ENCODE measurements around the gene AK1. TPM values are rescaled to one million over a fixed set of nuclear protein-coding genes. Genes with fewer than 3 reads are reported as not detected.
A peak's percentile ranks its signal among the peaks of the same experiment; 100 is the strongest.

Gene AK1
- polyA plus RNA-seq, 10 donors = 607 to 1,079 (median 1,015) TPM

- DNase-seq = peak; percentile 74 to 90 (median 83)
Measured at GRCh38 chr9:127869310-127870152, 7.9 kb downstream of the AK1 start.

GRCh38 chr9:127868278-127868902, 9.1 kb downstream of the AK1 start:
- DNase-seq = no peak

DNA sequence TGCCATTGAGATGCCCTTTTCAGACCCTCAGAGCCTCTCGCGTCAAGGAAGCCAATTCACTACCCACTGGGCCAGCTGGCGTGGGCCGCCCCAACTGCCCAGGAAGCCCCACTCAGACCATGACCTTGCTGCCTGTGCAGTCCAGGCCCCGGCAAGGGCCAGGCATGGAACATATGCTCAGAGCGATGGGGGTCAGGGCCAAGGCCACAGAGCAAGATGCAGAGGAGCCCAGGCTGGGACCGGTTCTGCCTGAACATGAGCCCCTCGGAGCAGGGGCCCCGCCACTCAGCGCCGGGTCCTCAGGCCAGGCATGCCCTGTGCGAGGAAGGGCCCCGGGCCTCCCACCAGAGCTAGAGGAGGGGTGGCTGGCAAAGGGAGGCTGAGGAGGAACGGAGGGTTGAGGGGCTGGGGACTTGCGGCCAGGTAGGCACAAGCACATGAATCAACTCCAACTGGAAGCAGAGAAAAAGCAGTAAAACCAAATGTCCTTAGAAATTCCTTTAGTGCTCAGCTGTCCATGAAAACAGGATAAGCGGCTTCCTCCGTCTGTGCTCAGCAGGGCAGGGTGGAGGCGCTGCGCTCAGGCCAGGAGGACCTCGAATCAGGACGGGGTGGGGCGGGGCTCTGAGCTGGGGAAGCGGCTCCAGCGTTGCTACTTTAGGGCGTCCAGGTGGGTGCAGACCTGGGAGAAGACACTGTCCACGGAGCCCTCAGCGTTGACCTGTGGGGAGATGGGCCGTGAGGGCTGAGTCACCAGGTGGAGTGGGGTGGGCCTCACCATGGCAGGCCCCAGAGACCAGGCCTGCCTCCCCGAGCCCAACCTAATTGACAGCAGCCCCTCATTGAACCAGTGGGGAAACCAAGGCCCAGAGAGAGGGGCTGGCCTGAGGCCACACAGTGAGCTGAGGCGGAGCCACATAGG, 9.9 kb downstream of the AK1 start:
- DNase-seq = no peak

DNA sequence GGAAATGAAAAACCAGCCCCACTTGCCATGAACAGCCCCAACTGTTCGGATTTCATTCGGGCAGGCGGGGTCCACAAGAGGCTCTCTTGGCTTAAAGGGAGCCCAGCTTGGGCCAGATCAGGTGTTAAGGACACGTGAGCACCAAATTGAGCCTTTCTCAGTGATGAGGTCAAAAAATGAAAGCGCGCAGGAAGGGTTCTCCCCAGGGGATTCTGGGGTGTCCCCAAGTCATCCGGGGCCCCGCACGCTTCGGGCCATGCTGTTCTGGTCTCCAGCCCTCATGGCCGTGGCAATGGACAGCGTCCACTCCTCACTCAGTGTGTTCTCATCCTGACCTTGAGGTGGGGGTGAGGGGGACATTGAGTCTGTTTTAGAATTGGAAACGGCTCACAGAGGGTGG, 10.9 kb downstream of the AK1 start:
- DNase-seq = no peak

DNA sequence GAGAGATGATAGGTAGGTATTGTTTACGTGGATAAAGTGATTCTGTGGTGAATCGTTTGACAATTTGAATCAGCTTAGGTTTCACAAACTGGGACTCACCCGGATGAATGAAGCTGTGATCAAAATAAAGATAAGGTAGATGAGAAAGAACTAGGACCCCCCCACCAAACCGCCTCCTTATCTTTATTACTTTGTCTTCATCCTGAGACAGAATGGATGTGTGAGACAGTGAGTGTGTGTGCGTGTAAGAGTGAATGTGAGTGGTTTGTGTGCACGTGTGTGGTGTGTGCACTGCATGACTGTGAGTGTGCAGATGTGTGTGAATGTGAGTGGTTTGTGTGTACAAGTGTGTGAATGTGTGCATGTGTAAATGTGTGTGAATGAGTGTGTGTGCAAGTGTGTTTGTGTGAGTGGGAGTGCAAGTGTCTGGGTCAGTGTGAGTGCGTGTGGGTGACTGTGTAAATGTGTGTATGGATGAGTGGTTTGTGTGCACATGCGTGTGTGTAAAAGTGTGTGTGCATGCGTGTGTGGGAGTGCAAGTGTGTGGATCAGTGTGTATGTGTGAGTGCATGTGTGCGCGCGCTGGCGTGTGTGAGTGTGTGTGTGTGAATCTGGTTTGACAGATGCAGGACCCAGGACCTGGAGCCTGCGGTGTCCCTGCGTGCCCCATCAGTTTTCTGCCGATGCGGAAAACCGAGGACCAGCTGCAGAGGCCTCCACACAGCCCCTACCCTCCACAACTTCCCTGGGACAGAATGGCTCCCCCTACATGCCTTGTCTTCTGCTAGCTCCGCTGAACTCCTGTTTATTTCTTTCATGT, 11.6 kb downstream of the AK1 start:
- no peak for DNase-seq

- DNase-seq = no peak
Measured at GRCh38 chr9:127863191-127863621, 14.3 kb downstream of the AK1 start.

DNA sequence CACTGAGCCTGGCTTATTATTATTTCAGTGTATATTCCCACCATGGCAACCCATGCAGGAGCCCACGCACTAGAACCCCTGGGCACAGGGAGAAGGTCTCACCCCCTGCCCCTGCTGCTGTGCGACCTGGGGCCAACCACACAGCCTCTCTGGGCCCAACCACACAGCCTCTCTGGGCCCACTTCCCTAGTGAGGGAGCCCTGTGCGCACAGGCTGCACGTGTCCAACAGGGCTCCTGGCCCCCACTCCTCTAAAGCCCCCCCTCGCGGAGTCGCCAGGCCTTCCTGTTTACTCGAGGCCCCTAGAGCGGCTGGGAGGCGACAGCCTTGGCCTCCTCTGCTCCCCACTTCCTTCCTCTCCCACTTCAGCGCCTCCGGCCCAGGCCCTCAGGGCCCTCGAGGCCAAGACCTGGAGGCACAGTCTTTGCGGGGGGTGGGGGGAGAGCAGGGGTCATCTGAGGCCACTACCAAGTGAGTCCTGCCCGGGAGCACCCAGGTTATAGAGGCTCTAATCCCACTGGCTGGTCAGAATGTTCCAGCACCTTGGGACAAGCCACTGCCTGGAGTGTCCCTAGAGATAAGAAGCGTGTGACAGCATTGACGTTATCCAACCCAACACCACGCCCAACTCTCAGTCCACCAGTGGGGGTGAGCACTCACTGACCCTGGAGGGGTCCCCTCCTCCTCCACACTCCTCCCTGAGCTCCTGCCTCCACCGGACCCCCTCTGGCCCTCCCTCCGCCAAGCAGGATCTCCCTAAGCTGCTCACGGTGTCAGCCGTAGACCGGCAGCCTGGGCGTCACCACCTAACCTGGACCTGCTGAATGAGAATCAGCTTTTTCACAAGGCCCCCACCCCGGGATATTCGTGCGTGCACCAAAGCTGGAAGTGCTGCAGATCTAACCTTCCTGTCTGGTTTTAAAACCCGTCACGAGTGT, 15.1 kb downstream of the AK1 start:
- peak in 2 of 3 donors; percentile 40 to 76 for DNase-seq

DNA sequence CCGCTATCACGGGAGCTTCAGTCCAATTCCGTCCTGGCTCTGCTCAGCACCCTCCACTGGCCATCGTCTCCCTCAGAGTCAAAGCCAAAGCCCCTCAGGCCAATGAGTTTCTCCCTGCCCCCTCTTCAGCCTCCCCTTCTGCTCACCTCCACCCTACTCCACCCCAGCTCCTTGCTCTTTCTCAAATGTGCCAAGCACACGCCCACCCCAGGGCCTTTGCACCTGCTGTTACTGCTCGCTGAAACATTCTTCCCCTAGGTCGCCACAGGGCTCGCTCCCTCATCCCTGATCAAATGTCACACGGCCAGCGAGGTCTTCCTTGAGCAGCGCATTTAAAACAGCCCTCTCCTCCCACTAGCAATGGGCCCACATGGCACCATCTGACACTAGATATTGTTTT, 16.7 kb downstream of the AK1 start:
- no peak for DNase-seq

DNA sequence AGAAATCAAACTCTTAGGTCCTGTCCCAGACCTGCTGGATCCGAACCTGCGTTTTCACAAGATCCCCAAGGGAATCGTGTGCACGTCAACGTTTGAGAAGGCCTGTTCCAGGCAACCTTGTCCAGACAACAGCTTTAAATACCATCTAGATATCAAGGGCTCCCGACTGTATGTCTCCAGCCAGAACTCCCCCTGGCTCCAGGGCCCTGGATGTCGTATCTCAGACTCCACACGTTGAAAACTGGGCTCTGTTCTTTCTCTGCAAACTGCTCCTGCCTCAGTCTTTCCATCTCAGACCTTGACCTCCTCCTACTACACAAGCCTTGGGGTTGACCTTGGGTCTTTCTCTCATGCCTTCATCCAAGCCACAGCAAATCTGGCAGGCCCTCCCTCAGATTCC, 17.2 kb downstream of the AK1 start:
- DNase-seq = no peak

GRCh38 chr9:127858041-127858512, 19.4 kb downstream of the AK1 start:
- peak in 1 of 3 donors; percentile 61 for DNase-seq

GRCh38 chr9:127857278-127857677, 20.2 kb downstream of the AK1 start:
- DNase-seq = no peak

- DNase-seq = no peak
Measured at GRCh38 chr9:127856729-127857116, 20.8 kb downstream of the AK1 start.

- no peak for DNase-seq
Measured at GRCh38 chr9:127856094-127856728, 21.3 kb downstream of the AK1 start.

- DNase-seq = no peak
Measured at GRCh38 chr9:127855522-127855921, 22.0 kb downstream of the AK1 start.

DNA sequence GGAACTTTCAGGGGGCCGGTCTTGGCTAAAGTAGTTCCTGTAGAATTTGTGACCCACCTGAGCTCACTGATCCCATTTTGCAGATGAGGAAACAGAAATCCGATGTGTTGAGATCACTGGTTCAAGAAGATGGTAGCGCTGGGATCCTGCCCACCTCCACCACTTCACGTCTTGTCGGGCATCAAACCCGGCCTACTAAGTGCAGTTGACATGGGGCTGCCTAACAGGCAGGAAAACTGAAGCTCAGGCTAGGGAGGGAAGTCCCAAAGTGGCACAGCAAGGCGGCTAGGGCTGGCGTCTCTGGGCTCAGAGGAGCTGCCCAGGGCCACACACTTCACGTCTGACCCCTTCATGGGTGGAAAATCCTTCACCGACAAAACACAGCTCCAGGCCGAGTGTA, 22.5 kb downstream of the AK1 start:
- no peak for DNase-seq

- DNase-seq = peak in 2 of 3 donors; percentile 70 to 81
Measured at GRCh38 chr9:127854184-127854806, 23.2 kb downstream of the AK1 start, which contains the start of gene ENG. ENG (minus strand) TSS chr9:127854658; CDS start chr9:127854355, 303 bp downstream.

GRCh38 chr9:127853312-127854183, 23.9 kb downstream of the AK1 start:
- DNase-seq = peak in 1 of 3 donors; percentile 44

- DNase-seq = no peak
Measured at GRCh38 chr9:127852829-127853228, 24.6 kb downstream of the AK1 start.

Measured in muscle of back (tissue), 11 donors.